Measurements from ENCODE around the gene LRRD1.
"Not testable (repeated sequence)": the region's sequence is repeated elsewhere in the genome, so short reads cannot be mapped to it uniquely, and the experiment has no call there.

The LRRD1 gene

DNA sequence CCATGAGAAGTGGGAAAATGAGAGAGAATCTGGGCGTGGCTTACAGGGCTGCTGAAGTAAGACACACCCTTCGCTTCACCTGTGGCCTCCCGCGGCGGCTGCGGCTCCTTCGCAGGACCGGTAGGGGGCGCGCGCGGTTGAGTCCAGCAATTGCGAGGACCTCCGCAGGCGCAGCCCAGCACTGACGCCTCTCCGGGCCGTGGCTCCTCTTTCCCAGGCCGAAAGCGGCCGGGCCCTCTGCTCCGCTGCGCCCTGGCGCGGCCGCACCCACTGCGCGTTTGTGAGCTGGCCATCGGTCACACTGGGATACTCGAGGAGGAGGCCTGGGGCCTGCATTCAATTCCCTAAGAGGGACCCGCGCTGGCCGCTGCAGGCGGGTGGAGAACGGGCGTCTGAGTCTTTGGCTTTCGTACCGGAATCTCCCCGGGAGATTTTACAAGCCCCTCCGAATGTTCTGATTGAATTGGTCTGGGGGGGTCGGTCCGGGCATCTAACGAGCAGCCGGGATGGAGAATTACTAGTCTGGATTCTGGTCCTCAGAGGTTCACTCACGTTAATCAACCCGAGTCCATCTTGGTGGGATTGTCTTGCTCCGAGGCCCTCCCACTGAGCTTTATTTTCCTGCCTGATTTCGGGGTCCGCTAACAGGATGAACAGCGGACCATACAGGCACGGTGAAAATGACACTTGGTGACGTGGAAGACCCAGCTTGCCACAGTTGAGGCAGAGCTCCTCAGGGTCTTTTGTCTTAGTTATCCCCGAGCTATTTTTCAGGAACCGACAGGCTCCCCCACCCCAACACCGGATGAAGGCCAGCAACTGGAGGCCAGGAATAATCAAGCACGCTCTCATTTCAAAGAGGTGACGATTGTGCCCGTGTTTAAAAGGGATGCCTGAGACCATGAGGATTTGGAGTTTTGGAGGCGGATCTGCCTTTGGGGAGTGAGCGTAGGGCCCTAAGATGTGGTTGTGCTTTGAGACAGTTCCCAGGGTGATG lies at the start of gene LRRD1:
Gene LRRD1 (minus strand): TSS at position 215 of the 997 bp plus-strand sequence. CDS start 13,940 bp downstream, outside the sequence.
- peak; percentile 76 to 87 for DNase-seq (ENCODE audit: low read depth in 2 of 2)

- DNase-seq (ENCODE audit: low read depth in 2 of 2) = no peak
Observed at GRCh38 chr7:92228742-92229141, 49.8 kb upstream of the LRRD1 start.

- DNase-seq (ENCODE audit: low read depth in 2 of 2) = no peak
Observed at GRCh38 chr7:92228100-92228499, 49.2 kb upstream of the LRRD1 start.

DNA sequence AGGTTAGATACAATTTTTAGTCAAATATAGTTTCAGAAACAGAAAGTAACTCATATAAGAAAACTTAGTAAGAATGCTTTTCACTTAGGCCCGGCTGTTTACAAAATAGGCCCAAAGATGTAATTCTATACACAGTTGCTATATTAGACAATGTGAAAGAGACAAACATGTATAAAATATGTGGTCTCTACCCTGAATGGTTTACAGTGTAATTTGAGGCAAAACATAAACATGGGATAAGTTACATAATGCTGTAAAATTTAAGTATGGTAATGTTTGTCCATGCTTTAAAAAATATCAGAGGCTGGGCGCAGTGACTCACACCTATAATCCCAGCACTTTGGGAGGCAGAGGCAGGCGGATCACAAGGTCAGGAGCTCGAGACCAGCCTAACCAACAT lies 48.0 kb upstream of the LRRD1 start:
- no peak for DNase-seq (ENCODE audit: low read depth in 2 of 2)

- DNase-seq (ENCODE audit: low read depth in 2 of 2) = no peak
Observed at GRCh38 chr7:92221766-92222165, 42.8 kb upstream of the LRRD1 start.

DNA sequence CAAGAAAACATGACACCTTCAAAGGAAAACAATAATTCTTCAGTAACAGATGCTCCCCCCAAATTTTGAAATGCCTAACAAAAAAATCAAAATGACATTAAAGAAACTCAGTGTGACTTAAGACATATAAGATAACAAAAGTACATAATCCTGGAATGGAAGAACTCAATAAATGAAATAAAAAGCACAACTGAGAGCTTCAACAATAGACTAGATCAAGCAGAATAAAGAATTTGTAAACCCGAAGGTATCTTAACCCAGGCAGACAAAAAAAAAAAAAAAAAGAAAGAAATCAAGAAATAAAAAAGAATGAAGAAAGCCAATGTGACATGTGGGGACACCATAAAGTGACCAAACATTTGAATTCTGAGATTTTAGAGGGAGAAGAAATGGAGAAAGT lies 27.7 kb upstream of the LRRD1 start:
- no peak for DNase-seq (ENCODE audit: low read depth in 2 of 2)

GRCh38 chr7:92205987-92206386 lies 27.0 kb upstream of the LRRD1 start:
- no peak for DNase-seq (ENCODE audit: low read depth in 2 of 2)

- no peak for DNase-seq (ENCODE audit: low read depth in 2 of 2)
Observed at GRCh38 chr7:92200791-92201190, 21.8 kb upstream of the LRRD1 start.

DNA sequence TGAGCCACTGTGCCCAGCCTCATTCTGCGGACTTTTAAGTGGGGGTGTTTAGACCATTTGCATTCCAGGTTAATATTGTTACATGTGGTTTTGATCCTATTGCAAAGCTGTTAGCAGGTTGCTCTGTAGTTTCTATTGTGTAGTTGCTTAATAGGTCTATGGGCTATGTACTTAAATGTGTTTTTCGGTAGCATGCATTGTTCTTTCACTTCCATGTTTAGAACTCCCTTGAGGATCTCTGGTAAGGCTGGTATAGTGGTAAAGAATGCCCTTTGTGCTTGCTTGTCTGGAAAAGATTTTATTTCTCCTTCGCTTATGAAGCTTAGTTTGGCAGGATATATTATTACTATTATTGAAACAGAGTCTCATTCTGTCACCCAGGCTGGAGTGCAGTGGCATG lies 13.4 kb upstream of the LRRD1 start:
- DNase-seq (ENCODE audit: low read depth in 2 of 2) = no peak

DNA sequence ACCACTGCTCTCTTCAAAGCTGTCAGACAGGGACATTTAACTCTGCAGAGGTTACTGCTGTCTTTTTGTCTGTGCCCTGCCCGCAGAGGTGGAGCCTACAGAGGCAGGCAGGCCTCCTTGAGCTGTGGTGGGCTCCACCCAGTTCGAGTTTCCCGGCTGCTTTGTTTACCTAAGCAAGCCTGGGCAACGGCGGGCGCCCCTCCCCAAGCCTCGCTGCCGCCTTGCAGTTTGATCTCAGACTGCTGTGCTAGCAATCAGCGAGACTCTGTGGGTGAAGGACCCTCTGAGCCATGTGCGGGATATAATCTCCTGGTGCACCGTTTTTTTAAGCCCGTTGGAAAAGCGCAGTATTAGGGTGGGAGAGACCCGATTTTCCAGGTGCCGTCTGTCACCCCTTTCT lies 10.3 kb upstream of the LRRD1 start:
- not testable (repeated sequence) for DNase-seq (ENCODE audit: low read depth in 2 of 2)

- not testable (repeated sequence) for DNase-seq (ENCODE audit: low read depth in 2 of 2)
Observed at GRCh38 chr7:92184294-92184693, 5.4 kb upstream of the LRRD1 start.

DNA sequence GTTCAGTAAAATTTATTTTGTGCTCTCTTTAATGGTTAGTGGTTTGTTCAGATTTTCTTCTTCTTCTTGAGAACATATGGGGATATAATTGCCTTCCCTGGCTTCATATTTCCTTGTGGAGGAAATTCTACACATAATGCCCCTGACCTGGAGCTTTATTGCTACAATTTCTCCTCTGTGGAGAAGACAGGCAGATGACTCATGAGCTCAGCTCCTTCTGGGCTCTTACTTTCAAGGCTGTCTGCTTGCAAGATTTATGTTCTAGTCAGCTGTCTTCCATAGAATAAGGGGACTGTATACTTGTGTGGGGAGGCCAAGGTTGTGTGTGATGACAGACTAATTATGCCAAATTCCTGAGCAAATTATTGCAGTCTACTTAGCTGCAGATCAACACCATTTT lies 1.6 kb downstream of the LRRD1 start:
- DNase-seq (ENCODE audit: low read depth in 2 of 2) = no peak

DNA sequence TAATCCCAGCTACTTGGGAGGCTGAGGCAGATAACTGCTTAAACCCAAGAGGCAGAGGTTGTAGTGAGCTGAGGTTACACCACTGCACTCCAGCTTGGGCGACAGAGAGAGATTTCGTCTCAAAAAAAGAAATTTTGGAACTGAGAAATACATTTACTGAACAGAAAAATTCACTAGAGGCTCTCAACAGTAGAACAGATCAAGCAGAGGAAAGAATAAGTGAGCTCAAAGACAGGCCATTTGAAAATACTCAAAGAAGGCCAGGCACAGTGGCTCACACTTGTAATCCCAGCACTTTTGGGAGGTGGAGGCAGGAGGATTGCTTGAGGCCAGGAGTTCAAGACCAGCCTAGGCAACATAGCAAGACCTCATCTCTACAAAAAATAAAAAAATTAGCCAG lies 9.4 kb downstream of the LRRD1 start:
- DNase-seq (ENCODE audit: low read depth in 2 of 2) = not testable (repeated sequence)

DNA sequence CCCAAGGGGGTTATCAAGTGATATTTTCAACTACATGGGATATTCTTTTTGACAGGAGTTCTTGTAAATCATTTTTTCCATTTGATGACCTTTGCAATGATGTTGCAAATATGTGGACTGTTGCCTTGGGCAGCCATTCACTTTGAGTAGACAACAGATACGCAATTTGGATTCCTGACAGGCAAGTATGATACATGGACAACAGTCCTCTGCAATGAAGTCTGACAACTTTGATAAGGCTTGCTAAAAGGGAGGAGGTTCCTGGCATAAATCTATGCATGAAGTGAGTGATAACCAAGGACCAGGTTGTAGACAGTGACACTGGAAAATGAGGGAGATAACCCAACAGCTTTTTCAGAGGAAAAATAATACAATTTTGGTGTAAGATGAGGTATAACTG lies 17.7 kb downstream of the LRRD1 start:
- no peak for DNase-seq (ENCODE audit: low read depth in 2 of 2)

- DNase-seq (ENCODE audit: low read depth in 2 of 2) = no peak
Observed at GRCh38 chr7:92158660-92159575, 20.0 kb downstream of the LRRD1 start.

- DNase-seq (ENCODE audit: low read depth in 2 of 2) = no peak
Observed at GRCh38 chr7:92156990-92157389, 22.0 kb downstream of the LRRD1 start.

- no peak for DNase-seq (ENCODE audit: low read depth in 2 of 2)
Observed at GRCh38 chr7:92155108-92155739, 23.7 kb downstream of the LRRD1 start.

GRCh38 chr7:92150450-92151017 lies 28.4 kb downstream of the LRRD1 start:
- DNase-seq (ENCODE audit: low read depth in 2 of 2) = no peak

GRCh38 chr7:92149736-92150239 lies 29.2 kb downstream of the LRRD1 start:
- no peak for DNase-seq (ENCODE audit: low read depth in 2 of 2)

- not testable (repeated sequence) for DNase-seq (ENCODE audit: low read depth in 2 of 2)
Observed at GRCh38 chr7:92143192-92143880, 35.6 kb downstream of the LRRD1 start.

- not testable (repeated sequence) for DNase-seq (ENCODE audit: low read depth in 2 of 2)
Observed at GRCh38 chr7:92142791-92143190, 36.2 kb downstream of the LRRD1 start.
